Omental fat pad (tissue), 4 donors: ENCODE measurements around the gene MACROD2. TPM values are rescaled to one million over a fixed set of nuclear protein-coding genes. Genes with fewer than 3 reads are reported as not detected.

ENCODE experiments used
- ATAC-seq: fragments of 150-250 bp; one replicate; pipeline ENCODE4 v1.9.1; 2016; ENCODE audit warnings: mild to moderate bottlenecking, moderate library complexity; ENCODE audit not compliant: low FRiP score
- DNase-seq: peaks from one replicate; pipeline ENCODE4 v3.0.0-alpha.2; 2019; ENCODE audit warnings: low spot score
- CTCF ChIP-seq, 3 donors: fragments of 450-650 bp; IDR thresholded peaks; one replicate each; pipeline ENCODE4 v1.5.1; 2016 to 2017; ENCODE audit warnings: antibody characterized with exemption in 3 of 3, mild to moderate bottlenecking in 3 of 3, moderate library complexity in 2 of 3
- total RNA-seq, 4 donors: library from RNA; depleted of rRNA; stranded (reverse); fragments of >200 nt; gene quantifications; one replicate each; pipeline ENCODE4 v1.1.0, GENCODE V29; 2016

MACROD2 gene
- total RNA-seq, 4 donors from 2014 or later, result 6.8 to 54.1 (median 7.4) TPM

DNA sequence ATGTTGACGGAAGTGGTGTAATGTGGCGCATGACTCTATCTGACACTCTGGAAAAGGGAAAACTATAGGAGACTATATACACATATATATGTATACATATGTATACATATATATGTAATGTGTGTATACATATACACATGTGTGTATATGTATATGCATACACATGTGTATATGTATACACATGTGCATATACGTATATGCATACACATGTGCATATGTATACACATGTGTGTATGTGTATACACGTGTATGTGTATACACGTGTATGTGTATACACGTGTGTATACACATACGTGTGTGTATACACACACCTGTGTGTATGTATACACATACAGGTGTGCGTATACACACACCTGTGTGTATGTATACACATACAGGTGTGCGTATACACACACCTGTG, 1025.5 kb downstream of the MACROD2 start:
- ATAC-seq (no peak), DNase-seq (no peak)
- no peak for TF ChIP-seq CTCF (IDR thresholded peaks at IDR 0.05)

- ATAC-seq (no peak), DNase-seq (no peak)
- TF ChIP-seq CTCF (IDR thresholded peaks at IDR 0.05), result no peak
Observed at GRCh38 chr20:15022921-15023320, 1027.6 kb downstream of the MACROD2 start.

- no peak for DNase-seq
- TF ChIP-seq CTCF (IDR thresholded peaks at IDR 0.05), result no peak
- ATAC-seq, result no peak
Observed at GRCh38 chr20:15026759-15027158, 1031.4 kb downstream of the MACROD2 start.

DNA sequence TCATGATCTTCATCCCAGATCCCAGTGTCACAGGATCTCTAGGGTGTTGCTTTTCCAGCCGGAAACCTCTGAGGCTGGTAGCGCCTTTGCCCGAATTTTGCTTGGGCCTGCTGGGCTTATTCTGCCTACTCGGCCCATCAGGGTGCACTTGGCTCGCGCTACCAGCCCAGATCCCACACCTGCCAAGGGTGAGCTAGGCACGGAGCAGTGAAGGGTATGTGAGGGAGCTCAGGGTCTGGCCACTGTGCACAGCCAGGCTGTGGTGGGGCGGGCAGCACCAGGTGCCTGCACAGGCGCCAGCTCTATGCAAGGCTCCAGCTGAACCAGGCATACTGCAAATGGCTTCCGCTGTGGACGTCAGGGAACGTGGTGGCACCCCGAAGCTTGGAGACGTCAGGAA, 1035.5 kb downstream of the MACROD2 start:
- no peak for TF ChIP-seq CTCF (IDR thresholded peaks at IDR 0.05)
- DNase-seq, result no peak
- no peak for ATAC-seq

- no peak for ATAC-seq
Observed at GRCh38 chr20:15031546-15032351, 1036.4 kb downstream of the MACROD2 start.

GRCh38 chr20:15032352-15032622, 1037.0 kb downstream of the MACROD2 start:
- TF ChIP-seq CTCF (IDR thresholded peaks at IDR 0.05), result no peak
- ATAC-seq, result no peak
- no peak for DNase-seq

More at GRCh38 chr20:15031546-15032351, 1036.4 kb downstream of the MACROD2 start:
- no peak for DNase-seq
- TF ChIP-seq CTCF (IDR thresholded peaks at IDR 0.05), result no peak

DNA sequence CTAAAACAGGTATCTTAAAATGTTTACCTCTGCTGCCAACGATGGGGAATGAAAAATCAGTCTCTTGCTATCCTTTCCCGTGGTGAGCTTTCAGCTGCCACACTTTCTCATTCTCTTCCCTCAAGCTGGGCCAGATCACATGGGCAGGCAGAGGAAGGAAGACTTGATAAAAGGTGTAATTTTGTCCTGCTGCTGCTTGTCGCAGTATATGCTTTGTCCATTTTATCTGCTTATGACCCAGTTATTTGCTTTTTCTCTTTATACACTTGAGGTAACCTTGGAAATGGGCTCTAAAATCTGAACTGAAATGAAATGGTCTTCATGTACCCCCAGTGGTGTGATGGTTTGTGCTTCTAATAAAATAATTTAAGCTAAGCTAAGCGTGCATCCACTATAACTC, 1038.0 kb downstream of the MACROD2 start:
- ATAC-seq, result no peak

More for the DNA sequence above, 1038.0 kb downstream of the MACROD2 start:
- DNase-seq, result no peak
- TF ChIP-seq CTCF (IDR thresholded peaks at IDR 0.05), result no peak
